Gastroesophageal sphincter (tissue), 4 donors: ENCODE measurements around the gene ITPR2. TPM values are rescaled to one million over a fixed set of nuclear protein-coding genes. Genes with fewer than 3 reads are reported as not detected.
"Not testable (repeated sequence)": the region's sequence is repeated elsewhere in the genome, so short reads cannot be mapped to it uniquely, and the experiment has no call there.

Experiments
- ATAC-seq: fragments of 150-250 bp; one replicate; pipeline ENCODE4 v1.9.1; 2016; ENCODE audit warnings: mild to moderate bottlenecking, moderate library complexity
- H3K27ac ChIP-seq, 4 donors: fragments of 200-600 bp; sonication (generic) in 3 of 4; 1 replicate in 3 of 4; 2 replicates in 1 of 4; pipeline ENCODE4 v1.5.1; 2016 to 2019
- H3K27me3 ChIP-seq: fragments of 200-600 bp; sonication (generic); one replicate; pipeline ENCODE4 v1.5.1; 2019
- H3K36me3 ChIP-seq, 2 donors: fragments of 200-600 bp; sonication (generic); one replicate each; pipeline ENCODE4 v1.5.1; 2019; ENCODE audit warnings: control low read depth in 1 of 2
- H3K4me1 ChIP-seq, 3 donors: fragments of 200-600 bp; sonication (generic); 1 replicate in 2 of 3; 2 replicates in 1 of 3; pipeline ENCODE4 v1.5.1; 2016 to 2019; ENCODE audit warnings: control low read depth in 2 of 3
- H3K4me3 ChIP-seq, 2 donors: fragments of 200-600 bp; sonication (generic); one replicate each; pipeline ENCODE4 v1.5.1; 2019; ENCODE audit warnings: mild to moderate bottlenecking in 1 of 2, moderate library complexity in 1 of 2
- H3K9me3 ChIP-seq, 3 donors: fragments of 200-600 bp; sonication (generic); one replicate each; pipeline ENCODE4 v1.5.1; 2017 to 2019; ENCODE audit warnings: control low read depth in 2 of 3
- CTCF ChIP-seq, 4 experiments: fragments of 200-600 bp in 2 of 4; fragments of 450-650 bp in 2 of 4; sonication (generic) in 1 of 4; IDR thresholded peaks; one replicate each; pipeline ENCODE4 v1.5.1; 2017 to 2019; ENCODE audit warnings: antibody characterized with exemption in 4 of 4, mild to moderate bottlenecking in 2 of 4, moderate library complexity in 2 of 4
- EP300 ChIP-seq: sonication (generic); formaldehyde crosslinking; IDR thresholded peaks from one replicate; pipeline ENCODE4 v1.6.1; 2017; ENCODE audit warnings: antibody characterized with exemption, mild to moderate bottlenecking
- POLR2A ChIP-seq, 2 donors: fragments of 450-650 bp; IDR thresholded peaks; one replicate each; pipeline ENCODE4 v1.6.1; 2017; ENCODE audit warnings: antibody characterized with exemption in 2 of 2, mild to moderate bottlenecking in 2 of 2, moderate library complexity in 1 of 2
- POLR2AphosphoS5 ChIP-seq: sonication (generic); formaldehyde crosslinking; IDR thresholded peaks from one replicate; pipeline ENCODE4 v1.6.1; 2017; ENCODE audit warnings: antibody characterized with exemption
- WGBS, 2 donors: methylation state at CpG; one replicate each; pipeline ENCODE4 v1.1.5; 2018; ENCODE audit warnings: low coverage in 1 of 2; 5-methylcytosine and 5-hydroxymethylcytosine counted together
- total RNA-seq, 4 donors: library from RNA; depleted of rRNA; stranded (reverse); fragments of >200 nt; gene quantifications; one replicate each; pipeline ENCODE4 v1.1.0, GENCODE V29; 2016

ITPR2 gene
- total RNA-seq, 4 donors from 2014 or later, result 30.8 to 63.0 (median 44.4) TPM

GRCh38 chr12:26730481-26731350 lies 102.3 kb downstream of the ITPR2 start:
- no peak for TF ChIP-seq POLR2AphosphoS5
- TF ChIP-seq CTCF (IDR thresholded peaks at IDR 0.05), result no peak
- TF ChIP-seq POLR2A (IDR thresholded peaks at IDR 0.05), result no peak
- no peak for TF ChIP-seq EP300
- Histone ChIP-seq H3K9me3 (no peaks in the 10 kb centered on the region), H3K27me3 (no peaks in the 10 kb centered on the region), H3K4me3 (no peak overlapping the region), H3K36me3 (no peaks in the 10 kb centered on the region), H3K4me1 (peaks cover 0 to 40% (median 2%) of the 10 kb centered on the region in 3 donors), H3K27ac (no peak overlapping the region)
- WGBS, 2 donors, result 77 to 80% methylated on average over 6 to 7 of the region's 7 CpGs
- no peak for ATAC-seq

- H3K27me3 ChIP-seq, H3K9me3 ChIP-seq, H3K4me3 ChIP-seq, ATAC-seq, H3K27ac ChIP-seq, H3K36me3 ChIP-seq: not testable (repeated sequence)
- H3K4me1 ChIP-seq, result peaks cover 0 to 38% (median 0%) of the 10 kb centered on the region in 3 donors
- WGBS, 2 donors, result 100% methylated on average over 1 of the region's 1 CpG
Observed at GRCh38 chr12:26729137-26729671, 103.8 kb downstream of the ITPR2 start.

GRCh38 chr12:26728205-26729050 lies 104.6 kb downstream of the ITPR2 start:
- ATAC-seq, result no peak
- H3K4me3 ChIP-seq, result no peak overlapping the region
- no peak overlapping the region for H3K27ac ChIP-seq

GRCh38 chr12:26727482-26728204 lies 105.4 kb downstream of the ITPR2 start:
- no peaks in the 10 kb centered on the region for H3K36me3 ChIP-seq
- ATAC-seq, result no peak
- TF ChIP-seq EP300 (no peak), POLR2A (IDR thresholded peaks at IDR 0.05) (no peak), CTCF (IDR thresholded peaks at IDR 0.05) (no peak), POLR2AphosphoS5 (no peak)
- H3K4me1 ChIP-seq, result peaks cover 3 to 37% (median 7%) of the 10 kb centered on the region in 3 donors
- WGBS, 2 donors, result 89 to 90% methylated on average over 4 to 10 of the region's 13 CpGs
- no peak overlapping the region for H3K27ac ChIP-seq
- no peak overlapping the region for H3K4me3 ChIP-seq
- H3K27me3 ChIP-seq, result no peaks in the 10 kb centered on the region
- H3K9me3 ChIP-seq, result no peaks in the 10 kb centered on the region

More at GRCh38 chr12:26728205-26729050, 104.6 kb downstream of the ITPR2 start:
- Histone ChIP-seq H3K9me3 (no peaks in the 10 kb centered on the region), H3K4me1 (peaks cover 2 to 38% (median 3%) of the 10 kb centered on the region in 3 donors), H3K27me3 (no peaks in the 10 kb centered on the region), H3K36me3 (no peaks in the 10 kb centered on the region)
- 68 to 70% methylated on average over 5 of the region's 5 CpGs for WGBS, 2 donors
- TF ChIP-seq CTCF (IDR thresholded peaks at IDR 0.05) (no peak), POLR2A (IDR thresholded peaks at IDR 0.05) (no peak), POLR2AphosphoS5 (no peak), EP300 (no peak)

GRCh38 chr12:26726956-26727355 lies 106.0 kb downstream of the ITPR2 start:
- Histone ChIP-seq H3K36me3 (no peaks in the 10 kb centered on the region), H3K4me1 (peaks cover 3 to 43% (median 7%) of the 10 kb centered on the region in 3 donors), H3K27me3 (no peaks in the 10 kb centered on the region), H3K4me3 (no peak overlapping the region), H3K27ac (no peak overlapping the region), H3K9me3 (no peaks in the 10 kb centered on the region)
- no peak for TF ChIP-seq POLR2AphosphoS5
- TF ChIP-seq EP300, result no peak
- TF ChIP-seq CTCF (IDR thresholded peaks at IDR 0.05), result no peak
- TF ChIP-seq POLR2A (IDR thresholded peaks at IDR 0.05), result no peak
- 9 to 26% methylated on average over 2 of the region's 2 CpGs for WGBS, 2 donors
- ATAC-seq, result no peak
